Measurements from ENCODE around the gene TANGO6.

Gene TANGO6

DNA sequence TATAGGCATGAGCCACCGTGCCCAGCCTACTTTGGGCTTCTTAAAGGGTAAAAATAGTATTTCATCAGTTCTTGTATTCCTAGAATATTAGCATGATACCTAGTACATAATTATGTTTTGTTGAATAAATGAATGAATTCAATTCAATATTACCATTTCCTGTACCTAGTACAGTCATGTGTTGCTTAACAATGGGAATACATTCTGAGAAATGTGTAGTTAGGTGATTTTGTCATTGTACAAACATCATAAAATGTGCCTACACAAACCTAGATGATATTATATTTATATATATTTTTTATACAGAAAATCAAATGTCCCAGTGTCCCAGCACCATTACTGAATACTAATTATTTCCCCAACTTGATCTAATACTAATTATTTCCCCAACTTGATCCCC is 176.5 kb downstream of the TANGO6 start:
- no peak overlapping the region for H3K4me3 ChIP-seq (ENCODE audit: low read length)
- no peaks in the 10 kb centered on the region; the same call in 1 of the 2 replicates for H3K4me1 ChIP-seq (ENCODE audit: insufficient read depth, low read length)
- no peaks in the 10 kb centered on the region for H3K27me3 ChIP-seq (ENCODE audit: insufficient read depth, low read length)
- no peaks in the 10 kb centered on the region for H3K9me3 ChIP-seq (ENCODE audit: insufficient read depth, low read depth, low read length)
- H3K27ac ChIP-seq (ENCODE audit: low read length): no peak overlapping the region
- no peak overlapping the region for H3K9ac ChIP-seq (ENCODE audit: low read depth, low read length)
- H3K36me3 ChIP-seq (ENCODE audit: insufficient read depth, low read depth, low read length): no peaks in the 10 kb centered on the region

DNA sequence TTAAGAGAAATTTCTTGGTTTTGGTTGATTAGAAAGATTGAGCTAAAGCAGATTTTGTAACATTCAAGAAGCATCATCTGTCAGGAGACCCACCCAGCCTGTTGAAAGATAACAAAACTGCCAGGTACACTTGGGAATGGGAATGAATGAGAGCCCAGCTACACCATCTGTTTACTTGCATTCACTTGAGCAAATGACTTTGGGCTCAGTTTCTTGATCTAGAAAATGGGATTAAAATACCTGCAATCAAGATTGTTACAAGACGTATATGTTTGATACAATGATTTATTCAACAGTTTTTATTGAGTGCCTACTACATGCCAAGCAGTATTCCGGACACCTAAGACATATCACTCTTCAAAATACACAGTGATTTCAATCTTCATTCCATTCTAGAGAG is 185.8 kb downstream of the TANGO6 start:
- no peak overlapping the region for H3K4me3 ChIP-seq (ENCODE audit: low read length)
- H3K36me3 ChIP-seq (ENCODE audit: insufficient read depth, low read depth, low read length): no peaks in the 10 kb centered on the region
- H3K9me3 ChIP-seq (ENCODE audit: insufficient read depth, low read depth, low read length): no peaks in the 10 kb centered on the region
- H3K4me1 ChIP-seq (ENCODE audit: insufficient read depth, low read length): no peaks in the 10 kb centered on the region
- H3K27me3 ChIP-seq (ENCODE audit: insufficient read depth, low read length): no peaks in the 10 kb centered on the region
- H3K9ac ChIP-seq (ENCODE audit: low read depth, low read length): no peak overlapping the region
- H3K27ac ChIP-seq (ENCODE audit: low read length): no peak overlapping the region

DNA sequence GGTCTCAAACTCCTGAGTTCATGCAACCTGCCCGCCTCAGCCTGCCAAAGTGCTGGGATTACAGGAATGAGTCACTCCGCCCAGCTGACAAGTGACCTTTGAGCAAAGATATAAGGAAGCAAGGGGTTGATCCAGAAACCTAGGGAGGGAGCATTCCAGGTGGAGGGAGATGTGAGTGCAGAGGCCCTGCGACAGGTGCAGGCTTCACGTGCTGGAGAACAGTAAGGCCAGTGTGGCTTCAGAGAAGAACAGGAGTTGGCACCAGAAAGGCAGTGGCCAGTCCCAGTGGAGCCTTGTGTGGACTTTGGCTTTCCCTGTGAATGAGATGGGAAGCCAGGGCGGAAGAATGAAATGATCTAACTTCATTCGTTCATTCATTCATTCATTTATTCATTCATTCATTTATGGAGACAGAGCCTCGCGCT is 188.6 kb downstream of the TANGO6 start:
- Histone ChIP-seq H3K27ac (ENCODE audit: low read length) (no peak overlapping the region), H3K4me3 (ENCODE audit: low read length) (no peak overlapping the region), H3K9ac (ENCODE audit: low read depth, low read length) (no peak overlapping the region), H3K9me3 (ENCODE audit: insufficient read depth, low read depth, low read length) (no peaks in the 10 kb centered on the region), H3K27me3 (ENCODE audit: insufficient read depth, low read length) (no peaks in the 10 kb centered on the region), H3K4me1 (ENCODE audit: insufficient read depth, low read length) (no peaks in the 10 kb centered on the region), H3K36me3 (ENCODE audit: insufficient read depth, low read depth, low read length) (no peaks in the 10 kb centered on the region)

DNA sequence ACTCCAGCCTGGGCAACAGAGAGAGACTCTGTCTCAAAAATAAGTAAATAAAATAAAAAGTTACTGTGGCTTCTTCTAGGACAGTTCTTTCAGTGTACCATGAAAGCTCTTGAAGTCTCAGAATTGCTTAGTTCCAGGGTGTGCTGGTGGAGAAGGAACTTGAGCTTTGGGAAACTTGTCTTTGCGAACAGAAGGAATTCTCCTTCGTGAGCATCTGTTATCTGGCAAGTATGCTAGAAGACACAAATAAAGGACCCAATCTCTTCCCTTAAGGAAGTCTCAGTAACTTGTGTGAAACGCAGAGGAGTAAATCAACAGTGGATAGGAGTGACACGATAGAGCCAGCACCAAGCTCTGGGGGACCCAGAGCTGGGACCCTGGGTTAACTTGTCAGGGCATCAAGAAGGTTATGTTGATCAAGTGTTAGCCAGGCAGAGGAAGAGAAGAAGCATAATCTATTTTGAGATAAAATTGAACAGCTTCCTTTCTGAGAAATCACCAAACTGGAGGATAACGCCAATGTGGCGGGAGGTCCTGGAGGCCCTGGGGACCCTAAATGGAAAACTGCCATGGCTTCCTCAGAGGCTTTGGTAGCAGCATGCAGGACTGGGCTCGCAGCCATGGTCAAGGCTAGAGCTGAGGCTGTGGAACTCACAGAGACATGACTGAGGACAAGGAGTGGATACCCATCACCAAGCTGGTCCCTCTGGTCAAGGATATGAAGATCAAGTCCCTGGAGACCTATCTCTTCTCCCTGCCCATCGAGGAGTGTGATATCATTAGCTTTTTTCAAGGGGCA is 190.0 kb downstream of the TANGO6 start:
- no peaks in the 10 kb centered on the region for H3K9me3 ChIP-seq (ENCODE audit: insufficient read depth, low read depth, low read length)
- H3K9ac ChIP-seq (ENCODE audit: low read depth, low read length): no peak overlapping the region
- H3K4me3 ChIP-seq (ENCODE audit: low read length): no peak overlapping the region
- no peaks in the 10 kb centered on the region for H3K4me1 ChIP-seq (ENCODE audit: insufficient read depth, low read length)
- no peak overlapping the region for H3K27ac ChIP-seq (ENCODE audit: low read length)
- H3K27me3 ChIP-seq (ENCODE audit: insufficient read depth, low read length): no peaks in the 10 kb centered on the region
- no peaks in the 10 kb centered on the region for H3K36me3 ChIP-seq (ENCODE audit: insufficient read depth, low read depth, low read length)

DNA sequence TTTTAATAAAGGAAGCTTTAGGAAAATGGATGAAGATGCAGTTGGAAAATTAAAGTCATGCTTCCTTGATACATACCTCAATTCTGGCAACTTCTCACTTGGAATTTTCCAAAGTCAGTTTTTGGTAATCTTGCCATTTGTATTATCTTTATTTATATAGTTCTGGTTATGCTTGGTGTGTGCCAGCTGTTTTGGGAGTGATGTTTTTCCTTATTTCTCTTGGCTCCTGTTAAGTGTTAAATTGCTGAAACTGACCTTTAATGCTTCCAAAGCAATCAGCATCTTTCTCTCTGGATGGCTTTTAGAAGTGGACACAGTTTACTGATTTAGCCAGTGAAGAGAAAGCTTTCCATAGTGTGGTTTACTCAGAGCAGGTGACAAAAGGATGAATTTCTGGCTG is 192.0 kb downstream of the TANGO6 start:
- no peaks in the 10 kb centered on the region for H3K9me3 ChIP-seq (ENCODE audit: insufficient read depth, low read depth, low read length)
- H3K27ac ChIP-seq (ENCODE audit: low read length): no peak overlapping the region
- no peak overlapping the region for H3K9ac ChIP-seq (ENCODE audit: low read depth, low read length)
- H3K4me3 ChIP-seq (ENCODE audit: low read length): no peak overlapping the region
- no peaks in the 10 kb centered on the region for H3K4me1 ChIP-seq (ENCODE audit: insufficient read depth, low read length)
- H3K36me3 ChIP-seq (ENCODE audit: insufficient read depth, low read depth, low read length): no peaks in the 10 kb centered on the region
- H3K27me3 ChIP-seq (ENCODE audit: insufficient read depth, low read length): no peaks in the 10 kb centered on the region

DNA sequence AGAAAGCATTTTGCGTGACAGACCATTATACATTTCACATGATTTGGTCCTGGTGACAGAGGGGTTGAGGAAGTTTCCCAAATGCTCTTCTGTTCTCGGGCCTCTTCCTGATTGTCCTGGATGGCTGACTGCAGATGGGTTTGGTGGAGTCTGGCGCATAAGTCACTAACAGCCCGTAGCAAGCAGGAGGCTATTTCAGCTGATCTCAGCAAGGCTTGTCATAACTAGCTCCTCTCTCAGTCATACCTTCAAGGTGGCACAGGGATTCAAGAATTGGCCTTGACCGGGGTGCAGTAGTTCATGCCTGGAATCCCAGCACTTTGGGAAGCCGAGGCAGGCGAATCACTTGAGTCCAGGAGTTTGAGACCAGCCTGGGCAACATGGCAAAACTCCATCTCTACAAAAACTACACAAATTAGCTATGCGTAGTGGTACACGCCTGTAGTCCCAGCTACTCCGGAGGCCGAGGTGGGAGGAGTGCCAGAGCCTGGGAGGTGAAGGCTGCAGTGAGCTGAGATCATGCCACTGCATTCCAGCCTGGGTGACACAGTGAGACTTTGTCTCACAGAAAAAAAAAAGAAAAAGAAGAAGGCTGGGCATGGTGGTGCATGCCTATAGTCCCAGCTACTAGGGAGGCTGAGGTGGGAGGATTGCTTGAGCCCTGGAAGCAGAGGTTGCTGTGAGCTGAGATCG is 193.2 kb downstream of the TANGO6 start:
- no peak overlapping the region for H3K4me3 ChIP-seq (ENCODE audit: low read length)
- no peak overlapping the region for H3K9ac ChIP-seq (ENCODE audit: low read depth, low read length)
- H3K4me1 ChIP-seq (ENCODE audit: insufficient read depth, low read length): no peaks in the 10 kb centered on the region
- peaks cover 3% of the 10 kb centered on the region; the same call in 1 of the 2 replicates for H3K36me3 ChIP-seq (ENCODE audit: insufficient read depth, low read depth, low read length)
- no peaks in the 10 kb centered on the region for H3K27me3 ChIP-seq (ENCODE audit: insufficient read depth, low read length)
- H3K27ac ChIP-seq (ENCODE audit: low read length): no peak overlapping the region
- peaks cover 3% of the 10 kb centered on the region for H3K9me3 ChIP-seq (ENCODE audit: insufficient read depth, low read depth, low read length)

DNA sequence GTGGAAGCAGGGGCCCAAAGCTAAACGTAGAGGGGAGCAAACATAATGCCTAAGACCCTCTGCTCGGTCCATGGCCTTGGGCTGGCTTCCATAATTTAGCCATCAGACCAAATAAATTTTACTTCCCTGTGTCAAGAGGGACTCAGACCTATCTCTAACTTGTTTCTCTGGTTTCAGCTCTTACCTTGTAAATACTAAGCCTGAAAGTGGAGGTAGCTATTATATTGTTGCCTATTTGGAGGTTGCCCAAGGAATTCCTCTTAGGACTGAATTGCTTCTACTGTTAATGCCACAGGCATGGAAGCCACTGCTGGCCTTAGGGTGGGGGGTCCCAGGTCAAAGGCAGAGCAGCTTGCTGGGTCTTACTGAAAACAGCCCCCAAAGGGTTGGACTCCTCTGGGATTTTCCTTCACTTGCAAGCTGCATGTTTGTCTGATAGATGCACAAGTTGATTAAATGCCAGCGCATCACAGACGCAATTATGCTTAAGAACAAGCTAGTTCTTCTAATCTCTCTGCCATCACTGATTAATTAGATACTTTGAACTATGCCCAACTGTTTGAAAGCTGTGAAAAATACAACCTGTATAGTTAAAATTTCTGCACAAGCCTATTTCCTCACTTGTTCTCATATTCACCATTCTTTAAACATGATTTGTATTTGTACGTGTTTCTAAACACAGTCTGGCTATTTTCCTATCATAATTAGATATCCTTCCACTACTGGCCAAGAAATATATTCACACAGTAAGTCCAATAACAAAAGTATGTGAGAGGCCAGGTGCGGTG is 194.2 kb downstream of the TANGO6 start:
- Histone ChIP-seq H3K4me3 (ENCODE audit: low read length) (no peak overlapping the region), H3K9me3 (ENCODE audit: insufficient read depth, low read depth, low read length) (peaks cover 7% of the 10 kb centered on the region), H3K9ac (ENCODE audit: low read depth, low read length) (no peak overlapping the region), H3K27ac (ENCODE audit: low read length) (no peak overlapping the region), H3K27me3 (ENCODE audit: insufficient read depth, low read length) (no peaks in the 10 kb centered on the region), H3K4me1 (ENCODE audit: insufficient read depth, low read length) (no peaks in the 10 kb centered on the region), H3K36me3 (ENCODE audit: insufficient read depth, low read depth, low read length) (peaks cover 7% of the 10 kb centered on the region; the same call in 1 of the 2 replicates)

DNA sequence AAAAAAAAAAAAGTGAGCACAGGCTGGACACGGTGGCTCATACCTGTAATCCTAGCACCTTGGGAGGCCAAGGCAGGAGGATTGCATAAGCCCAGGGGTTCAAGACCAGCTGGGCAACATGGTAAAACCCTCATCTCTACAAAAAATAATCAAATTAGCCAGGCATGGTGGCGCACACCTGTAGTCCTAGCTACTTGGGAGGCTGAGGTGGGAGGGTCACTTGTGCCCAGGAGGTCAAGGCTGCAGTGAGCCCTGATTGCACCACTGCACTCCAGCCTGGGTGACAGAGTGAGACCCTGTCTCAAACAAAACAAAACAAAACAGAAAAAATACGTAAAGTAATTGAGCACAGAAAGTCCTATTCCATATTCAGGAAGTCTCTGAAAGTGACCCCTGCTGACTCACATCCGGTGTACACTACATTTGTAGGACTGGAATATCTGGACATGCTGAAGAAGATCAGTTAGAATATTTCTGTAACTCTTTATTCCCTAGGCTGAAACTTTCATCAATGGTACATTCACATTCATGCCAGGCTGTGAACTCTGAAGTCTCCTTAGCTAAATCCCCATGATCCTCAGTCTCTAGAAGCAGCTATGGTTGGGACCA is 196.1 kb downstream of the TANGO6 start:
- Histone ChIP-seq H3K4me3 (ENCODE audit: low read length) (no peak overlapping the region), H3K27ac (ENCODE audit: low read length) (no peak overlapping the region), H3K4me1 (ENCODE audit: insufficient read depth, low read length) (no peaks in the 10 kb centered on the region), H3K9ac (ENCODE audit: low read depth, low read length) (no peak overlapping the region), H3K27me3 (ENCODE audit: insufficient read depth, low read length) (no peaks in the 10 kb centered on the region), H3K9me3 (ENCODE audit: insufficient read depth, low read depth, low read length) (peaks cover 7% of the 10 kb centered on the region), H3K36me3 (ENCODE audit: insufficient read depth, low read depth, low read length) (peaks cover 7% of the 10 kb centered on the region; the same call in 1 of the 2 replicates)

DNA sequence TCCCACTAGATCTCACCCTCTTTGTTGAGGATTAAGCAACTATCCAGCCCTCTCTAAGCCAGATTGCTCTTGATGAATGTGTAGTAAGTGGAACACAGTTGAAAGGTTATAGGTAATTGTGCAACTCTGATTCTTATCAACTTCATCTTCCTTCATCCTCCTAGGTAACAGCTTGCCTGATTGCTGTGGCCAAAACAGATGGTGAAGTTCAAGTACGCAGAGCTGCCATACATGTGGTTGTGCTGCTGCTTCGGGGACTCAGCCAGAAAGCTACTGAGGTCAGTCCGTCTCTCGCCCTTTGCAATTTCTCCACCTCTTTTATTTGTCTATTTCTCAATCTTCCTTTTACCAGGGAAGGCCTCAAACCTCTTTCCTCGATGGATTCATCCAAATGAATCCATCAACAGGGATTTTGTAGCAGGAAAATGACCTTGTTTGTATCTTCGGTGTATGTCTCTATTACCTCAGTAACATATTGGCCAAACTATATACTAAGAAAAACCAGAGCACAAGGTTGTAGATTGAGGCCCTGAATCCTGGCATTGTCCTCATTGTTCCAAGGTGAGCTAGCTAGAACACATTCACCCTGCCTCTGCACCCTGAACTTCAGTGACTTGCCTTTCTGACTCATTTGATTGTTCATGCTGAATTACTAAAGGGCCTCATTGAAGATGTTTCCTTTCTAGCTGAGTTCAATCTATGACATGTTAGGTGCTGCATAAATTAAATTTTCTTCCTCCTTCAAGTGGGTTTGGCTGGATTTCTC is 197.0 kb downstream of the TANGO6 start:
- Histone ChIP-seq H3K4me1 (ENCODE audit: insufficient read depth, low read length) (no peaks in the 10 kb centered on the region), H3K27ac (ENCODE audit: low read length) (no peak overlapping the region), H3K4me3 (ENCODE audit: low read length) (no peak overlapping the region), H3K9me3 (ENCODE audit: insufficient read depth, low read depth, low read length) (peaks cover 7% of the 10 kb centered on the region), H3K9ac (ENCODE audit: low read depth, low read length) (no peak overlapping the region), H3K36me3 (ENCODE audit: insufficient read depth, low read depth, low read length) (peaks cover 7% of the 10 kb centered on the region; the same call in 1 of the 2 replicates), H3K27me3 (ENCODE audit: insufficient read depth, low read length) (no peaks in the 10 kb centered on the region)

DNA sequence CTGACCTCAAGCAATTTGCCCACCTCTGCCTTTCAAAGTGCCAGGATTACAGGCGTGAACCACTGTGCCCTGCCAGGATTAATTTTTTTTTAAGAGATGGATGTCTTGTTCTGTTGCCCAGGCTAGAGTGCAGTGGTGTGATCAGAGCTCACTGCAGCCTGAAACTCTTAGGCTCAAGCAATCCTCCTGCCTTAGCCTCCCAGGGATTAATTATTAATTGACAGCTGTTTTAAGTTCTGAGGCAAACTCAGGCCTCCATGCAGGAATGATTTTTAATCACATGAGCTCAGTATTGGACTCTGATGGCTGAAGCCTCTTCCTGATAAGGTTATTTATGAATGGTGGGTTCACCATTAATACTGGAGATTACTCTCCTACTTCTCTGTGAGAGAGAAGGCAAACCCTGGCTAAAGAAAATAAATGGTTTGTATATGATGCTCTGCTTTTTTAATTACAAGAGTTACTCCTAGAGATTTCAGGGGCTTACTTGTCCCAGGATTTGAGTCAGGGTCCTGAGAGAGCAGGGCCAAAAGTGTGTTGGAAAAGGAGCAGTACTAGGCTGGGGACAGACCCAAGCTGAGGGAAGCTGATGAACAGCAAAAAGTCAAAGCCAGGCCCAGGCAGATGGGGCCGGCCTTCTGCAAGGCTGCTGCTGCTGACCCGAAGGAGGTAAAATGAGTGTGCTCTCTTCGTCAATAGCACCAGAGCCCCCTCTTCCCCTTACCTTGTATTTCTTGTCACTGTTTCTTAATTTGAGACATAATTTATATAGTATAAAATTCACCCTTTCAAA is 205.2 kb downstream of the TANGO6 start:
- Histone ChIP-seq H3K9me3 (ENCODE audit: insufficient read depth, low read depth, low read length) (no peaks in the 10 kb centered on the region), H3K4me1 (ENCODE audit: insufficient read depth, low read length) (no peaks in the 10 kb centered on the region), H3K27ac (ENCODE audit: low read length) (no peak overlapping the region), H3K36me3 (ENCODE audit: insufficient read depth, low read depth, low read length) (no peaks in the 10 kb centered on the region), H3K4me3 (ENCODE audit: low read length) (no peak overlapping the region), H3K27me3 (ENCODE audit: insufficient read depth, low read length) (no peaks in the 10 kb centered on the region), H3K9ac (ENCODE audit: low read depth, low read length) (no peak overlapping the region)

Measured in iPS-20b (cell line).